GM21360 (cell line): Measurements from ENCODE around the gene PLCXD1.
"Not testable (repeated sequence)": the region's sequence is repeated elsewhere in the genome, so short reads cannot be mapped to it uniquely, and the experiment has no call there.

Experiments
- ATAC-seq: cut with Tn5 transposase; IDR thresholded peaks from one replicate; pipeline ENCODE4 v1.9.1; 2021; ENCODE audit warnings: mild to moderate bottlenecking, moderate library complexity; ENCODE audit not compliant: unreplicated experiment

Gene PLCXD1

DNA sequence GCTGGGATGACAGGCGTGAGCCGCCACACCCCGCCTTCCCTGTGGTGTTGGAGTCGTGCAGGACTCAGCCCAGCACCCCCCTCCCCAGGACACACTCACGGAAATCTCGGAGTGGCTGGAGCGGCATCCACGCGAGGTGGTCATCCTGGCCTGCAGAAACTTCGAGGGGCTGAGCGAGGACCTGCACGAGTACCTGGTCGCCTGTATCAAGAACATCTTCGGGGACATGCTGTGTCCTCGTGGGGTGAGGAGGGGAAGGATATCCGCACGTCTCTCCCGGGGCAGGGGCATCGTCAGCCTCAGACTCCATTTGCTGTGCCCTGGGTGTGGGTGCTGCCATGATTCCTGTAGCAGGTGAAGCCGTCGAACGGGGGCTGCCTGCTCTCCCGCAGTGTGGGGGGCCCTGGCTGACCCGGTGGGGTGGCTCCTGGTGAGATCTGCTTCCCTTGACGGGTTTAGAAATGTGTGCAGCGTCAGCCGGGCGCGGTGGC is 10.3 kb downstream of the PLCXD1 start:
- no peak for ATAC-seq

DNA sequence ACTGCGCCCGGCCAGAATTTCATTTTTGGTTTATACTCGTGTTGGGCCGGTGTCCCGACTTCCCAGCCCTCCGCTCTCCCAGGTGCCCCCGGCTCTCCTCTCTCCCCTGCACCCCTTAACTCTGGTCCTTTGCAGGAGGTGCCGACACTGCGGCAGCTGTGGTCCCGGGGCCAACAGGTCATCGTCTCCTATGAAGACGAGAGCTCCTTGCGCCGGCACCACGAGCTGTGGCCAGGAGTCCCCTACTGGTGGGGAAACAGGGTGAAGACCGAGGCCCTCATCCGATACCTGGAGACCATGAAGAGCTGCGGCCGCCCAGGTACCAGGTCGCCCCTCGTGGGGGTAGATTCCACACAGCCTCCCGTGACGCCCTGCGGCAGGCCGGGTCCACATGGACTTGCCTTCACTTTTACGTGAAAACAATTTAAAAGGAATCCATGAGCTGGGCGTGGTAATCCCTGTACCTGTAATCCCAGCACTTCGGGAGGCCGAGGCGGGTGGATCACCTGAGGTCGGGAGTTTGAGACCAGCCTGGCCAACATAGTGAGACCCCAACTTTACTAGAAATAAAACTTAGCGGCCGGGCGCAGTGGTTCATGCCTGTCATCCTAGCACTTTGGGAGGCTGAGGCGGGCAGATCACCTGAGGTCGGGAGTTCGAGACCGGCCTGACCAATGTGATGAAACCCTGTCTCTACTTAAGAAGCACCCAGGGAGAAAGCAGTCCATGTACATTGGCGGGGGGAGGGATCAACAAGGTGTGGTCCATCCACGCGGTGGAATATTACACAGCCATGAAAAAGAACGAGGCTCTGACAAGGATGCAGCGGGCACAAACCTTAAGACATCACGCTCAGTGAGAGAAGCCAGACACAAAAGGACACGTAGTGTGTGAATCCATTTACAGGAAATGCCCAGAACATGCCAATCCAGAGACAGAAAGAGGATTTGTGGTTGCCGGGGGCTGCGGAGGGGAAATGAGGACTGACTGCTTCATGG is 12.0 kb downstream of the PLCXD1 start:
- ATAC-seq: no peak

DNA sequence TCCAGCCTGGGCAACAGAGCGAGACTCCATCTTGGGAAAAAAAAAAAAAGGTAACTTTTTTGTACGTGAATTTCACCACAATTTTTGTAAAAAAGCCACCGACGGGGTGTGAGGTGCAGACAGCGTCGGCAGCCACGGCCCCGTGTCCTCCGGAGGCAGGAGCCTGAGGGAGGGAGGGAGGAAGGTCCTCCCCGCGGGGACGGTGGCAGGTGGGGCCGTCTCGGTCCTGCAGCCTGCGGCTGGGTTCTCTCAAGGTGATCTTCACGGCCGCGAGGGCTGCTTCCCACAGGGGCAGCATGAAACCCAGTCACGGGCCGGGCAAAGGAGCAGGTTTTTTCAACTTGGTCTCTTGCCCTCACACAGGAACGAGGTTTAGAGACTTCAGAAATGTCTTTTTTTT is 14.0 kb downstream of the PLCXD1 start:
- ATAC-seq: no peak

DNA sequence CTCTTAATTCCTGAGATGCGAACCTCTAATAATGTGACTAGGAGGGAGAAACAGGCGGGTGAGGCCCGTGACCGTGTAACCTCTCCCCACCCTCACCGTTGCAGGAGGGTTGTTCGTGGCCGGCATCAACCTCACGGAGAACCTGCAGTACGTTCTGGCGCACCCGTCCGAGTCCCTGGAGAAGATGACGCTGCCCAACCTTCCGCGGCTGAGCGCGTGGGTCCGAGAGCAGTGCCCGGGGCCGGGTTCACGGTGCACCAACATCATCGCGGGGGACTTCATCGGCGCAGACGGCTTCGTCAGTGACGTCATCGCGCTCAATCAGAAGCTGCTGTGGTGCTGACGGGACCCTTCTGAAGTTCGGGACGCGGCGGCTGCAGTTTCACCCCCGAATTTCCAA is 17.8 kb downstream of the PLCXD1 start:
- ATAC-seq: no peak

DNA sequence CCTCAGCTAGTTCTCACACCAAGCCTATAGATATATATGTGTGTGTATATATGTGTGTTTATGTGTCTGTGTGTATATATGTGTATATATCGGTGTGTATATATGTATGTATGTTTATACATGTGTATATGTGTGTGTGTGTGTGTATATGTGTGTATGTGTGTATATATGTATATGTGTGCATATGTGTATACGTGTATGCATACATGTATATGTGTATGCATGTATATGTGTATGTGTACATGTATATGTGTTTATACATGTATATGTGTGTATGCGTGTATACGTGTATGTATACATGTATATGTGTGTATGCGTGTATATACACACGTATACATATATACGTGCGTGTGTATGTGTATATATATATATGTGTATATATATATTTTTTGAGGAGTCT is 19.2 kb downstream of the PLCXD1 start:
- ATAC-seq: no peak

DNA sequence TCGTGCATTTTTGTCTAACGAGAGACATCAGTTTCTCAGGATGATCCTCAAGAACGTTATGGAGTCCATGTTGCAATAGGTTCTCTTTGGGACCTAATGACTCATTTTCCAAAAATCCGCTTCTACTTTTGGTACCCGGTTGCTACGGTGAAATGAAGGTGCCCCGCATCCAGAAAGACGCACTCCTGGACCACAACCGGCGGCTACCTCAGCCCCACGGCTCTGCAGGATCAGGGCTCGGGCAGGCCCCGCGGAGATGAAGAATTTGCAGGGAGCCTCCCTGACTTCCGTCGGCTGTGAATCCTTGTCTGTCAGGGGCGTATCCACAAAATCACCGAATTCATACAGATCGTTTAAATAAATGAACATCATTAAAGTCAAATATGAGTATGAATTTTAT is 21.8 kb downstream of the PLCXD1 start:
- ATAC-seq: no peak

DNA sequence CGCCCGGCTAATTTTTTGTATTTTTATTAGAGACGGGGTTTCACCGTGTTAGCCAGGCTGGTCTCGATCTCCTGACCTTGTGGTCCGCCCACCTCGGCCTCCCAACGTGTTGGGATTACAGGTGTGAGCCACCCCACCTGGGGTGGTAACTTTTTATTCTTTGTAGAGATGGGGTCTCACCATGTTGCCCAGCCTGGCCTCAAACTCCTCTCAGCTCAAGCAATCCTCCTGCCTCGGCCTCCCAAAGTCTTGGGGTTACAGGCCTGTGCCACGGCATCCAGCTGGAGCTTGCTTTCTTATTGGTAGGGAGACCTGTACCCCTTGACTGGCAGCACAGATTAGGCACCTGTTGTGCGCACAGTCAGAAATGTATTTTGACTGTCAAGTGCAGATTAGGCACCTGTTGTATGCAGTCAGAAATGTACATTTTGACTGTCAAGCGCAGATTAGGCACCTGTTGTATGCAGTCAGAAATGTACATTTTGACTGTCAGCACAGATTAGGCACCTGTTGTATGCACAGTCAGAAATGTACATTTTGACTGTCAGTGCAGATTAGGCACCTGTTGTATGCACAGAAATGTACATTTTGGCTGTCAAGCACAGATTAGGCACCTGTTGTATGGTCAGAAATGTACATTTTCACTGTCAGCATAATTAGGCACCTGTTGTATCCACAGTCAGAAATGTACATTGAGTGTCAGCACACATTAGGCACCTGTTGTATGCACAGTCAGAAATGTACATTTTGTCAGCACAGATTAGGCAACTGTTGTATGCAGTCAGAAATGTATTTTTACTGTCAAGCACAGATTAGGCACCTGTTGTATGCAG is 24.8 kb downstream of the PLCXD1 start:
- not testable (repeated sequence) for ATAC-seq

DNA sequence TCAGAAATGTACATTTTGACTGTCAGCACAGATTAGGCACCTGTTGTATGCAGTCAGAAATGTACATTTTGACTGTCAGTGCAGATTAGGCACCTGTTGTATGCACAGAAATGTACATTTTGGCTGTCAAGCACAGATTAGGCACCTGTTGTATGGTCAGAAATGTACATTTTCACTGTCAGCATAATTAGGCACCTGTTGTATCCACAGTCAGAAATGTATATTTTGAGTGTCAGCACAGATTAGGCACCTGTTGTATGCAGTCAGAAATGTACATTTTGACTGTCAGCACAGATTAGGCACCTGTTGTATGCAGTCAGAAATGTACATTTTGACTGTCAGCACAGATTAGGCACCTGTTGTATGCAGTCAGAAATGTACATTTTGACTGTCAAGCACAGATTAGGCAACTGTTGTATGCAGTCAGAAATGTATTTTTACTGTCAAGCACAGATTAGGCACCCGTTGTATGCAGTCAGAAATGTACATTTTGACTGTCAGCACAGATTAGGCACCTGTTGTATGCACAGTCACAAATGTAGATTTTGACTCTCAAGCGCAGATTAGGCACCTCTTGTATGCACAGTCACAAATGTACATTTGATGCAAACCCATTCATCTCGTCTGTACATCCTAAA is 25.6 kb downstream of the PLCXD1 start:
- ATAC-seq: not testable (repeated sequence)

DNA sequence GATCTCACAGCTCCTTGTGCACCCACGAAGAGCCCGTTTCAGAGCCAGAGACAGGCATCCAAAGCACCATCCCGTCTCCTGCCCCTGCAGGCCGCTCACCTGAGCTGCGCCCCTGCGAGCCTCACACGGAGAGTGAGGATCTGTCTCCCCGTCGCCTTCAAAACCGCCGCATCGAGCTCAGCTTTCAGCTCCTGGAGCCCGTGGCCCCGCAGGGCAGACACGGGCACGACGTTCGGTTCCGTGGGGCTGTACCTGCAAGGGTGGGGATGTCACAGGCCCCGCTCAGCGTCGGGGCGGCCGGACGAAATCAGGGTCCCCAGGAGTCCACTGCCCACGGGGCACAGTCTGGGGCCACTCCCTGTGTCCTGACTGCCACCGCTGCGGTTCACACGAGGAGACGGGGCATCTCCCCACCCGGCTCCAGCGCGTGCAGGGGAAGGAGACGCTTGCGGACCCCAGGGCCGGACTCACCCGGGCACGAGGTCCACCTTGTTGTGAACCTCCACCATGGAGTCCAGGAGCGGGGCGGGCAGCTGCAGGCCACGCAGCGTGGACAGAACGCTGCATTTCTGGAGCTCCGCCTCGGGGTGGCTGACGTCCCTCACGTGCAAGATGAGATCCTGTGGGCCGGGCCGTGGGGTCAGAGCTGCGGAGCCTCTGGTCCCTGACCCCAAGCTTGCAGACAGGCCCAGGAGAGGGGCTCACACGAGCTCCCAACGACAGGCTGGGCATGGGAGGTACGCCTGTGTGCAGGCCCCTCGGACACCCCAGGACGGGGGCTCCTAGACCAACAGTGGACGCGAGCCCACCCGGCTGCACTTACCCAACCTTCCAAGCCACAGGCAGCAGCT is 26.3 kb downstream of the PLCXD1 start:
- no peak for ATAC-seq

DNA sequence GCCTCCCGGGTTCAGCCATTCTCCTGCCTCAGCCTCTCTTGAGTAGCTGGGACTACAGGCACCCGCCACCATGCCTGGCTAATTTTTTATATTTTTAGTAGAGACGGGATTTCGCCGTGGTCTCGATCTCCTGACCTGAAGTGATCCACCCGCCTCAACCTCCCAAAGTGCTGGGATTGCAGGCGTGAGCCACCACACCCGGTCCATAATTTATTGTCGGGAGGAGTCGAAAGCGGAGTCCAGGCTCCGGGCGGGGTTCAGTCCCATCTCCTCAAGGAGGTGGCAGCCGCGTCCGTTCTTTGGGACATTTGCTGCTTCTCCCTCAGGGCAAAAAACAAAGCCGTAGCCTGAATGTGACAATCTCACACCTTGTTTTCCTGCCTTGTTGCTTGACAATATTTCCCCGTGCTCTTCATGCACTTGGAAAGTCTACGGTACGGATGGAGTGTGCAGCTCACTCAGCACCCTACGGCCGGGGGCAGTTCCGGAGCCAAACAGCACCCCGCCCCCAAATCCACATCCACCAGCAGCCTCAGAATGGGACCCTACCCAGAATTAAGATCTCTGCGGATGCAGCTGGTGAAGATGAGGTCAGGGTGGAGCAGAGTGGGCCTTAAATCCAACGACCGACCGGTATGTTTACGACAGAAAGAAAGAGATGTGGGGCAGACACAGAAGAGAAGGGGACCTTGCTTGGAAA is 27.8 kb downstream of the PLCXD1 start:
- ATAC-seq: no peak

DNA sequence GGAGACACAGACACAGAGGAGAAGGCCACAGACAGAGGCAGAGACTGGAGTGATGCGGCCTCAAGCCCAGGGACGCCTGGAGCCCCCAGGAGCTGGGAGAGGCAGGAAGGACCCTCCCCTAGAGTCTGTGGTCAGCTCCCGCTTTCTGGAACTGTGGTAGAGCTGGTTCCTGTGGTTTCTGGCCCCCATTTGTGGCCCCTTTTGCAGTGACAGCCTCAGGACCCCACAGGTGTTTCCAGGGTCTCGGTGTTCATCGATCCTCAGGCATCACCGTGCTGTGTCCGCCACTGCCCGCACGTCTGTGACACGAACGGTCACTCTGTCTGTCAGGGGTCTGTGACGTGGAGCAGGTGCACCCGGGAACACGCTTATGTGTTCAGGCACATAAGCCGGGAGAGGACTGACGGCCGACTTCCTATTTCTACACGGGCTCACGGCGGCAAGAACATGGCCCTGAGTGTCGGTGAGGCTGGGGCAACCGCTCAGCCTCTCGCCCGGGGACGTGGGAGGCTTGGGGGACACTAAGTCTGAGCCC is 29.5 kb downstream of the PLCXD1 start:
- no peak for ATAC-seq

DNA sequence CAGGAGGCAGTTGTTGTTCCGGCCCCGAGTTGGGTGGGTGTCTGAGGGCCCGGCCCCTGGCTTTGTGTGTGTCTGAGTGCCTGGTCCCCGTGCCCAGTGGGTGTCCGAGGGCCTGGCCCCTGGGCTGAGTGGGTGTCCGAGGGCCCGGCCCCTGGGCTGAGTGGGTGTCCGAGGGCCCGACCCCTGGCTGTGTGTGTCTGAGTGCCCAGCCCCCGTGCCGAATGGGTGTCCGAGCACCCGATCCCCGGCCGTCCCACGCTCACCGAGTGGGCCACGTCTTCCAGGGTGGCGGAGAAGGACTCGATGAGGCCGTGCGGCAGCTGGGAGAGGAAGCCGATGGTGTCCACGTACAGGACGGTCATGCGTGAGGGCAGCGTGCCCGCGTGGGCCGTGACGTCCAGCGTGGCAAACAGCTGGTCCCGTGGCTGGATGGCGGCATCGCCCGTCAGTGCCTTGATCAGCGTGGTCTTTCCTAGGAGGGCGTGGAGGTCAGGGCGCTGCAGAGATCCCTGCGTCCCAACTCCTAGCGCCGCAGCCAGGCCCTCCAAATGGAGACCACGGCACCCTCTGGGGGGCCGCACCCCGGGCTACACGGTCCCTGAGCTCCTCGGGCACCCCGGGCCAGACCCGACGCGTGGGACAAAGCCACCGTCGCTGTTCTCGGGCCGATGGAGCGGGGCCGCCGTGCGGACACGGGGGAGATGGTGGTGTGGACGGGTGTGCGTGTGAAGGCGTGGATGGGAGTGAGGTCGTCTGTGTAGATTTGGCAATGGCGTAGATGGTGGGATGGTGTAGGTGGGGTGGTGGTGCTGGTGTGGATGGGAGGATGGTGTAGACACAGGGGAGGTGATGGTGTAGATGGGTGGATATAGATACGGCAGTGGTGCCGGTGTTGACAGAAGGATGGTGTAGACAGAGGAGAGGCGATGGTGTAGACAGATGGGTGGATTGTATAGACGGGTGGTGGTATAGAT is 30.3 kb downstream of the PLCXD1 start:
- no peak for ATAC-seq

DNA sequence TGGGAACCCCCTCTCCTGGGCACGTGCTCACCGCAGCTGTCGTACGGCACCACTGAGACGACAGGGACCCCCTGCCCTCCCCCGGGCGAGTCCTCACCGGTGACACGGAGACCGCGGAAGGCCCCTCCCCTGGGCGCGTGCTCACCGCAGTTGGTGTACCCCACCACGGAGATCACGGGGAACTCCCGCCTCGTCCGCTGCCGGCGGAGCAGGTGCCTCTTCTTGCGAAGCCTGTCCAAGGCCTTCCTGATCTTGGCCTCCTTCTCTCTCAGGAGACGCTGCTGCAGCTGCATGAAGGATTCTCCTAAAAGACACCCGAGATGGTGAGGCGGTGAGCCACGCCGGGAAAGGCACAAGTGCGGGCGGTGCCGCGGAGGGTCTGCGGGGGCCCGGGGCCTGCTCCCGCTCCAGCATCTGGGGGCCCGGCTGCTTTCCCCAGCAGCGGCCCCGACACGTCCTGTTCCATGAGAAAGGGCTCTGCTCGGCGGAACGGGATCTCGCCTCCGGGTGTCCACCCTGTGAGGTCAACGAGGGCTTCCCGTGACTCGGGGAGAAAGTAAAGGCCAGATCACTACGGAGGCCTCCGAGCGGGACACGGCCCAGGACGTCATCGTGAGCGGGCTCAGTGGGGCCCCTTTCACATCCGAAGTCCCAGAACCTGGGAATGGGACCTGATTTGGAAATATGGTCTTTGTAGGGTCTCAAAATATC is 31.6 kb downstream of the PLCXD1 start:
- ATAC-seq: no peak

DNA sequence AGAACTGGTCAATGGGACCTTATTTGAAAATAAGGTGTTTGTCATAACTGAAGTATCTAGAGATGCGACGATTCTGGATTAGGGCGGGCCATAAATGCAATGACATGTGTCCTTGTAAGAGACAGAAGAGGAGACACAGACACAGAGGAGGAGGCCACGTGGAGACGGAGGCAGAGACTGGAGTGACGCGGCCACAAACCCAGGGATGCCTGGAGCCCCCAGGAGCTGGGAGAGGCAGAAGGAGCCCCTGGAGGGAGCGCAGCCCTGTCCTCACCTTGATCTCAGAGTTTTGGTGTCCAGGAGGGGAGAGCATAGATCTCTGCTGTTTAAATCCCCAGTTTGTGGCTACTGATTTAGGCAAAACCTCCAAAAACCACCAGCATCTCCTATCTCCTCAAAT is 32.4 kb downstream of the PLCXD1 start:
- ATAC-seq: no peak

DNA sequence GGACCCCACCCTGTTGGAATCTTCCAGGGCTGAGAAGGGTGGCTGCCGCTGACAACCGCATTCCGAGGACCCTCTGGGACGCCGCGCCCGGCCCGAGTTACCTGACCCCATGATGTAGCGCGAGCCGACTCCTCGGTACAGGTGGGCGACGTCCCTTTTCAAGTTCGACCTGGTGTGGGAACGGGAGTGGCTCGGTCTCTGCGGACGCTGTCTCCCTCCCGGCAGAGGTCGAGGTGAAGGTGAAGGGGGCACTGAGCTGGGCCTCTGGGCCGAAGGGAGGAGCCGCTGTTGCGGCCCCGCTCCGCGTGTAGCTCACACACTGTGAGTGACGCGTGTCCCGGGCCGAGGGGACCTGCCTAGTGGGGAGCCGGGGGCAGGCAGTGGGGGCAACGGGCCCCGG is 32.9 kb downstream of the PLCXD1 start:
- ATAC-seq: no peak

DNA sequence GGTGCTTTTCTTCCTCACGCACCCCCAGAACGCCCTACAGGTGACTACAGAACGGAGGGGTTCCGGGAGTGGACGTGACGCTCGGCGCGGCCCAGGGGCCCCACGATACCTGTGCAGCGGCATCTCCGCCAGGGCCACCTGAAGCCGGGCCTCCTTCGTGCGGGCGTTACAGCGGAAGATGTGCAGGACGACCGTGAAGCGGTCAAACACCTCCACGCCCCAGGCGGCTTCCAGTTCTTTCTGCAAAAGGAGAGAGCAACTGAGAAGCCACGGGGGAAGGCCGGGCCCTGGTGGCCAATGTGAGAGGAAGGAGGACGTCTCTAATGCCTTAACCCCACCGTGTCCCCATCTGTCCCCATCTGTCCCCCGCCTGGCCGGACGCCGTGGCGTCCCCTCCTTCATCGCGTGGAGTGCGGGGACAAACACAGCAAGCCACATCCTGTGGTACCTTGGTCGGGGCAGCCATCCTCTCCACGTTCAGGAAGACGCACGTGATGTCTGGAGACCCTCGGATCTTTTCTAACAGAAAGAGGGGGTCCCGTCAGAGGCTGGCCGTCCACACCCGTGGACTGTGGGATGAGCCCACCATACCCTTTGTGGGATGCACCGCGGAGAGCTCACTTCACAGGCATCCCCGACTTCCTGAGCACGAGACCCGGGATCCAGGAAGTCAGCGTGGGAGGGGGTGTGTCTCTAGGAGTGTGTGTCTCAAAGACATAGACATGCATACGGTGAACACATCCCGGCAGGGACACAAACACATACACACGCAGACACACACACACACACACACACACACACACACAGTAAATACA is 33.8 kb downstream of the PLCXD1 start:
- ATAC-seq: no peak
